Measurements from ENCODE around the gene RRH. TPM values are rescaled to one million over a fixed set of nuclear protein-coding genes. Genes with fewer than 3 reads are reported as not detected.
"Not testable (repeated sequence)": the region's sequence is repeated elsewhere in the genome, so short reads cannot be mapped to it uniquely, and the experiment has no call there.

RRH gene
- total and polyA plus RNA-seq, 4 donors = 0.05 to 0.08 (median 0.05) TPM; not detected in 1

DNA sequence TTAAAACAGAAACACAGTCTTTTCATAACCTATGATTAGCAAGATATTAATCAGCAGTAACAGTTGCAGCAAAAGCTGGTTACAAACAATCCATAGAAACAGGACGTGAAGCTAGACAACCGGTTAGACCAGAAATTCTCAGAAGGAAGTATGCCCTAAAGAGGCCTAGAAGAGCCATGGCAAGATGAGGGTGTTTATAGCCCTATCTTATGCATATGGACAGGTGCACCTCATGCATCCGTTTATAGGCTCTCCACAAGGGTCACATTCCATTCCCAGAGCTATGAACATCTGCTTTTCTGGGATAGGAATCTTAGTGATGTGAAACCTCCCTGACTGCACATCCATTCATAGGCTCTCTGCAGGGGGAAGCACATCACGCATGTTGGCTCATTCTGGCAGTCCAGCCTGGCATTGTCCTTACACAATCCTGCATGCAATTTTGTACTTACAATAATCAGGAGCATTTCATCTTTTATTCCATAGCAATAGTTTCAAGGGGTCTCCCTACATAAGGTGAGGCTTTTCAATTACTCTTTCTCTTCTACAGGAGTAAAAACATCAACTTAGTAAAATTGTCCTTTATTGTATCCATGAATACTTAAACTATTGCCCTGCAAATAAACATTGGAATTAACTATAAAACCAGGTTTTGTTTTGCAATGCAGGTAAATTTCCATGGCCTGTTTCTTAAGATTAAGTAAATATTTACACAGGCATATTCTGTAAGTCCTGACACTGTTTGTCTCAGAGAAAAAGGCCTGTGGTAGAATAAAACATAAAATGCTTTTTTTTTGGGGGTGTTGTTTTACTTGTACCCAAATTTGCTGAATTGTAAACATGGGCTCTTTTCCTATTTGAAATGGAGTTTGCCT, 31.9 kb downstream of the RRH start:
- not testable (repeated sequence) for DNase-seq (ENCODE audit: low spot score); H3K9me3 ChIP-seq (ENCODE audit: control insufficient read depth in 4 of 4, low read length in 3 of 4); H3K9ac ChIP-seq (ENCODE audit: low read depth in 1 of 2, low read length in 2 of 2); H3K4me3 ChIP-seq (ENCODE audit: low read depth in 1 of 3, low read length in 3 of 3); H3K36me3 ChIP-seq (ENCODE audit: control insufficient read depth in 4 of 4, insufficient read depth in 3 of 4, low read depth in 1 of 4, low read length in 3 of 4); H3K27me3 ChIP-seq (ENCODE audit: control insufficient read depth in 4 of 4, insufficient read depth in 4 of 4, low read length in 3 of 4)
- 71% methylated on average over 4 of the region's 4 CpGs for WGBS
- H3K4me1 ChIP-seq (ENCODE audit: control insufficient read depth in 4 of 4, insufficient read depth in 4 of 4, low read length in 3 of 4) = peaks cover 2 to 19% (median 3%) of the 10 kb centered on the region in 4 donors
- TF ChIP-seq SP1 (IDR thresholded peaks at IDR 0.05) (peak; percentile 56), EGR1 (IDR thresholded peaks at IDR 0.05; ENCODE audit: low read depth in 2 of 2) (peak in 1 of 2 donors; percentile 39), HNF4A (conservative IDR thresholded peaks at IDR 0.05) (peak; percentile 49 to 58), RXRA (IDR thresholded peaks at IDR 0.05) (peak; percentile 26 to 63), FOXA2 (IDR thresholded peaks at IDR 0.05) (peak; percentile 54), YY1 (IDR thresholded peaks at IDR 0.05) (peak; percentile 22)
- TF ChIP-seq, protein P1, sequence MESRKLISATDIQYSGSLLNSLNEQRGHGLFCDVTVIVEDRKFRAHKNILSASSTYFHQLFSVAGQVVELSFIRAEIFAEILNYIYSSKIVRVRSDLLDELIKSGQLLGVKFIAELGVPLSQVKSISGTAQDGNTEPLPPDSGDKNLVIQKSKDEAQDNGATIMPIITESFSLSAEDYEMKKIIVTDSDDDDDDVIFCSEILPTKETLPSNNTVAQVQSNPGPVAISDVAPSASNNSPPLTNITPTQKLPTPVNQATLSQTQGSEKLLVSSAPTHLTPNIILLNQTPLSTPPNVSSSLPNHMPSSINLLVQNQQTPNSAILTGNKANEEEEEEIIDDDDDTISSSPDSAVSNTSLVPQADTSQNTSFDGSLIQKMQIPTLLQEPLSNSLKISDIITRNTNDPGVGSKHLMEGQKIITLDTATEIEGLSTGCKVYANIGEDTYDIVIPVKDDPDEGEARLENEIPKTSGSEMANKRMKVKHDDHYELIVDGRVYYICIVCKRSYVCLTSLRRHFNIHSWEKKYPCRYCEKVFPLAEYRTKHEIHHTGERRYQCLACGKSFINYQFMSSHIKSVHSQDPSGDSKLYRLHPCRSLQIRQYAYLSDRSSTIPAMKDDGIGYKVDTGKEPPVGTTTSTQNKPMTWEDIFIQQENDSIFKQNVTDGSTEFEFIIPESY (IDR thresholded peaks at IDR 0.05) = peak; percentile 21
- peak overlapping the region; percentile 20 to 66 for H3K27ac ChIP-seq (ENCODE audit: low read depth in 1 of 2, low read length in 2 of 2)

DNA sequence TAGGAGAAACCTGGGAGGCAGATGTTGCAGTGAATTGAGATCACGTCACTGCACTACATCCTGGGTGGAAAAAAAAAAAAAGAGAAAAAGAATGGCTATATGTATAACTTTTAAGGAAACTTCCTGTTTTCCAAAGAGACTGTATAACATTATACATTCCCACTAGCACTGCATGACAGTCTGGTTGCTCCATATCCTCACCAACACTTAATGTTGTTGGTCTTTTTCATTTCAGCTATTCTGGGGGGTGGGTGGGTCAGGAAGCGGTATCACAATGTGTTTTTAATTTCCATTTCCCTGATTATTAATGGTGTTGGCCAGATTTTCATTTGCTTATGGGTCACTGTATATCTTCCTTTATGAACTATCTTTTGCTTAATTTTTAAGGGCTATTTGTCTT, 33.5 kb downstream of the RRH start:
- 97% methylated on average over 2 of the region's 2 CpGs for WGBS
- Histone ChIP-seq H3K27me3 (ENCODE audit: control insufficient read depth in 4 of 4, insufficient read depth in 4 of 4, low read length in 3 of 4) (no peaks in the 10 kb centered on the region), H3K4me3 (ENCODE audit: low read depth in 1 of 3, low read length in 3 of 3) (no peak overlapping the region)

More for the DNA sequence above, 33.5 kb downstream of the RRH start:
- no peak for DNase-seq (ENCODE audit: low spot score)
- no peak overlapping the region for H3K9ac ChIP-seq (ENCODE audit: low read depth in 1 of 2, low read length in 2 of 2)
- H3K36me3 ChIP-seq (ENCODE audit: control insufficient read depth in 4 of 4, insufficient read depth in 3 of 4, low read depth in 1 of 4, low read length in 3 of 4) = no peaks in the 10 kb centered on the region
- H3K27ac ChIP-seq (ENCODE audit: low read depth in 1 of 2, low read length in 2 of 2) = no peak overlapping the region
- TF ChIP-seq, protein P2, sequence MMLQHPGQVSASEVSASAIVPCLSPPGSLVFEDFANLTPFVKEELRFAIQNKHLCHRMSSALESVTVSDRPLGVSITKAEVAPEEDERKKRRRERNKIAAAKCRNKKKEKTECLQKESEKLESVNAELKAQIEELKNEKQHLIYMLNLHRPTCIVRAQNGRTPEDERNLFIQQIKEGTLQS (IDR thresholded peaks at IDR 0.05) = no peak
- TF ChIP-seq NR2F2 (IDR thresholded peaks at IDR 0.05) = no peak
- no peak for TF ChIP-seq RXRA (IDR thresholded peaks at IDR 0.05)
- no peak for TF ChIP-seq EGR1 (IDR thresholded peaks at IDR 0.05; ENCODE audit: low read depth in 2 of 2)
- TF ChIP-seq JUND (IDR thresholded peaks at IDR 0.05) = no peak
- TF ChIP-seq RAD21 (IDR thresholded peaks at IDR 0.05) = no peak
- TF ChIP-seq TAF1 (conservative IDR thresholded peaks at IDR 0.05) = no peak
- no peak for TF ChIP-seq YY1 (IDR thresholded peaks at IDR 0.05)
- no peak for TF ChIP-seq HNF4A (conservative IDR thresholded peaks at IDR 0.05)
- no peak for TF ChIP-seq HNF4G (IDR thresholded peaks at IDR 0.05)
- no peak for TF ChIP-seq FOXA2 (IDR thresholded peaks at IDR 0.05)
- TF ChIP-seq, protein P3, sequence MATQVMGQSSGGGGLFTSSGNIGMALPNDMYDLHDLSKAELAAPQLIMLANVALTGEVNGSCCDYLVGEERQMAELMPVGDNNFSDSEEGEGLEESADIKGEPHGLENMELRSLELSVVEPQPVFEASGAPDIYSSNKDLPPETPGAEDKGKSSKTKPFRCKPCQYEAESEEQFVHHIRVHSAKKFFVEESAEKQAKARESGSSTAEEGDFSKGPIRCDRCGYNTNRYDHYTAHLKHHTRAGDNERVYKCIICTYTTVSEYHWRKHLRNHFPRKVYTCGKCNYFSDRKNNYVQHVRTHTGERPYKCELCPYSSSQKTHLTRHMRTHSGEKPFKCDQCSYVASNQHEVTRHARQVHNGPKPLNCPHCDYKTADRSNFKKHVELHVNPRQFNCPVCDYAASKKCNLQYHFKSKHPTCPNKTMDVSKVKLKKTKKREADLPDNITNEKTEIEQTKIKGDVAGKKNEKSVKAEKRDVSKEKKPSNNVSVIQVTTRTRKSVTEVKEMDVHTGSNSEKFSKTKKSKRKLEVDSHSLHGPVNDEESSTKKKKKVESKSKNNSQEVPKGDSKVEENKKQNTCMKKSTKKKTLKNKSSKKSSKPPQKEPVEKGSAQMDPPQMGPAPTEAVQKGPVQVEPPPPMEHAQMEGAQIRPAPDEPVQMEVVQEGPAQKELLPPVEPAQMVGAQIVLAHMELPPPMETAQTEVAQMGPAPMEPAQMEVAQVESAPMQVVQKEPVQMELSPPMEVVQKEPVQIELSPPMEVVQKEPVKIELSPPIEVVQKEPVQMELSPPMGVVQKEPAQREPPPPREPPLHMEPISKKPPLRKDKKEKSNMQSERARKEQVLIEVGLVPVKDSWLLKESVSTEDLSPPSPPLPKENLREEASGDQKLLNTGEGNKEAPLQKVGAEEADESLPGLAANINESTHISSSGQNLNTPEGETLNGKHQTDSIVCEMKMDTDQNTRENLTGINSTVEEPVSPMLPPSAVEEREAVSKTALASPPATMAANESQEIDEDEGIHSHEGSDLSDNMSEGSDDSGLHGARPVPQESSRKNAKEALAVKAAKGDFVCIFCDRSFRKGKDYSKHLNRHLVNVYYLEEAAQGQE (IDR thresholded peaks at IDR 0.05) = no peak
- no peak for TF ChIP-seq GABPA (IDR thresholded peaks at IDR 0.05 in 1 of 2, conservative IDR thresholded peaks at IDR 0.05 in 1 of 2)
- TF ChIP-seq, protein P4, sequence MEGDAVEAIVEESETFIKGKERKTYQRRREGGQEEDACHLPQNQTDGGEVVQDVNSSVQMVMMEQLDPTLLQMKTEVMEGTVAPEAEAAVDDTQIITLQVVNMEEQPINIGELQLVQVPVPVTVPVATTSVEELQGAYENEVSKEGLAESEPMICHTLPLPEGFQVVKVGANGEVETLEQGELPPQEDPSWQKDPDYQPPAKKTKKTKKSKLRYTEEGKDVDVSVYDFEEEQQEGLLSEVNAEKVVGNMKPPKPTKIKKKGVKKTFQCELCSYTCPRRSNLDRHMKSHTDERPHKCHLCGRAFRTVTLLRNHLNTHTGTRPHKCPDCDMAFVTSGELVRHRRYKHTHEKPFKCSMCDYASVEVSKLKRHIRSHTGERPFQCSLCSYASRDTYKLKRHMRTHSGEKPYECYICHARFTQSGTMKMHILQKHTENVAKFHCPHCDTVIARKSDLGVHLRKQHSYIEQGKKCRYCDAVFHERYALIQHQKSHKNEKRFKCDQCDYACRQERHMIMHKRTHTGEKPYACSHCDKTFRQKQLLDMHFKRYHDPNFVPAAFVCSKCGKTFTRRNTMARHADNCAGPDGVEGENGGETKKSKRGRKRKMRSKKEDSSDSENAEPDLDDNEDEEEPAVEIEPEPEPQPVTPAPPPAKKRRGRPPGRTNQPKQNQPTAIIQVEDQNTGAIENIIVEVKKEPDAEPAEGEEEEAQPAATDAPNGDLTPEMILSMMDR (IDR thresholded peaks at IDR 0.05; ENCODE audit: low read depth, low read length, missing input control) = no peak
- TF ChIP-seq SP1 (IDR thresholded peaks at IDR 0.05) = no peak
- peaks cover 2 to 19% (median 3%) of the 10 kb centered on the region in 4 donors for H3K4me1 ChIP-seq (ENCODE audit: control insufficient read depth in 4 of 4, insufficient read depth in 4 of 4, low read length in 3 of 4)
- no peaks in the 10 kb centered on the region for H3K9me3 ChIP-seq (ENCODE audit: control insufficient read depth in 4 of 4, low read length in 3 of 4)

Measured in liver (tissue), 9 donors.